Stimulated activated CD4-positive, alpha-beta T cell treated with anti-CD3 and anti-CD28 coated beads, Interleukin-1b, Interleukin-23, amount 100 ng/mL, for 1 hour (primary cell): ENCODE data around the gene POU2F2.

Source experiments
- DNase-seq, 2 donors: peaks; one replicate each; pipeline ENCODE4 v3.0.0-alpha.2; 2020; ENCODE audit warnings: low read depth in 2 of 2

The POU2F2 gene

GRCh38 chr19:42132030-42132628 is at the start of gene POU2F2:
Gene POU2F2 (minus strand): TSS chr19:42132446. CDS start chr19:42132411, 35 bp downstream.
- peak; percentile 67 to 80 for DNase-seq

- DNase-seq, result no peak
Measured at GRCh38 chr19:42178791-42179674, 46.8 kb upstream of the POU2F2 start.

GRCh38 chr19:42177686-42178019 is 45.4 kb upstream of the POU2F2 start:
- DNase-seq, result no peak

GRCh38 chr19:42176990-42177685 is 44.9 kb upstream of the POU2F2 start:
- peak; percentile 34 to 55 for DNase-seq

GRCh38 chr19:42176649-42176989 is 44.4 kb upstream of the POU2F2 start:
- no peak for DNase-seq

- DNase-seq, result no peak
Measured at GRCh38 chr19:42175952-42176648, 43.9 kb upstream of the POU2F2 start.

GRCh38 chr19:42174958-42175734 is 42.9 kb upstream of the POU2F2 start:
- DNase-seq, result no peak

GRCh38 chr19:42174188-42174587 is 41.9 kb upstream of the POU2F2 start:
- no peak for DNase-seq

- DNase-seq, result no peak
Measured at GRCh38 chr19:42173695-42174094, 41.4 kb upstream of the POU2F2 start.

- no peak for DNase-seq
Measured at GRCh38 chr19:42172261-42172660, 40.0 kb upstream of the POU2F2 start.

- no peak for DNase-seq
Measured at GRCh38 chr19:42170715-42171114, 38.5 kb upstream of the POU2F2 start.

- no peak for DNase-seq
Measured at GRCh38 chr19:42169486-42170413, 37.5 kb upstream of the POU2F2 start.

GRCh38 chr19:42168206-42168605 is 36.0 kb upstream of the POU2F2 start:
- no peak for DNase-seq

- no peak for DNase-seq
Measured at GRCh38 chr19:42166316-42166715, 34.1 kb upstream of the POU2F2 start.

- DNase-seq, result no peak
Measured at GRCh38 chr19:42165146-42165545, 32.9 kb upstream of the POU2F2 start.

GRCh38 chr19:42161616-42162263 is 29.5 kb upstream of the POU2F2 start:
- DNase-seq, result no peak

- no peak for DNase-seq
Measured at GRCh38 chr19:42159942-42160341, 27.7 kb upstream of the POU2F2 start.

- no peak for DNase-seq
Measured at GRCh38 chr19:42158926-42159325, 26.7 kb upstream of the POU2F2 start.

GRCh38 chr19:42156571-42156970 is 24.3 kb upstream of the POU2F2 start:
- DNase-seq, result no peak

GRCh38 chr19:42155796-42156195 is 23.6 kb upstream of the POU2F2 start:
- no peak for DNase-seq
